Spinal cord (tissue), 4 donors: ENCODE measurements around the gene HRH3. TPM values are rescaled to one million over a fixed set of nuclear protein-coding genes. Genes with fewer than 3 reads are reported as not detected.

Source experiments
- polyA plus RNA-seq, 2 donors: library from polyadenylated mRNA; unstranded; fragments of 120-200 nt; gene quantifications; one replicate each; pipeline ENCODE4 v1.2.1, GENCODE V29; 2013; ENCODE audit not compliant: insufficient read length in 2 of 2
- total RNA-seq, 2 donors: library from RNA; depleted of rRNA in 1 of 2; stranded (reverse); fragments of 120-200 nt in 1 of 2; fragments of >200 nt in 1 of 2; gene quantifications; one replicate each; pipeline versions ENCODE4 v1.2.3 to v1.2.4, GENCODE V29; 2013 to 2014

HRH3 gene
- total and polyA plus RNA-seq, 4 donors, result 0.66 to 10.6 (median 5.9) TPM

Other genes with a start within 250 kb of the HRH3 start
- gene TAF4, start 154.4 kb downstream of the HRH3 start, total RNA-seq, result 1 to 10 TPM; 7.2 to 8.6 TPM
- 10 to 100 TPM; 17.5 to 20.4 TPM for gene TAF4, start 154.4 kb downstream of the HRH3 start, polyA plus RNA-seq
- gene LSM14B, start 97.8 kb downstream of the HRH3 start, total RNA-seq, result 10 to 100 TPM; 37.5 to 54.3 TPM
- gene LSM14B, start 97.8 kb downstream of the HRH3 start, polyA plus RNA-seq, result 10 to 100 TPM; 89.9 to 94.2 TPM
- gene PSMA7, start 76.9 kb downstream of the HRH3 start, total RNA-seq, result 100 to 1,000 TPM; 118 to 234 TPM
- 100 to 1,000 TPM; 186 to 197 TPM for gene PSMA7, start 76.9 kb downstream of the HRH3 start, polyA plus RNA-seq
- 10 to 100 TPM; 21.5 to 41.0 TPM for gene SS18L1, start 76.5 kb downstream of the HRH3 start, total RNA-seq
- 10 to 100 TPM; 54.1 to 58.2 TPM for gene SS18L1, start 76.5 kb downstream of the HRH3 start, polyA plus RNA-seq
- gene MTG2, start 37.2 kb downstream of the HRH3 start, total RNA-seq, result 10 to 100 TPM; 12.6 to 28.5 TPM
- gene MTG2, start 37.2 kb downstream of the HRH3 start, polyA plus RNA-seq, result 10 to 100 TPM; 39.2 to 43.9 TPM
- gene OSBPL2, start 18.2 kb upstream of the HRH3 start, total RNA-seq, result 10 to 100 TPM; 37.0 to 39.4 TPM
- gene OSBPL2, start 18.2 kb upstream of the HRH3 start, polyA plus RNA-seq, result 10 to 100 TPM; 48.6 to 52.5 TPM
- 10 to 100 TPM; 33.7 to 75.3 TPM for gene ADRM1, start 82.7 kb upstream of the HRH3 start, total RNA-seq
- gene ADRM1, start 82.7 kb upstream of the HRH3 start, polyA plus RNA-seq, result 10 to 100 TPM; 85.4 to 86.1 TPM
- gene LAMA5, start 147.0 kb upstream of the HRH3 start, total RNA-seq, result 10 to 100 TPM; 15.8 to 51.1 TPM
- 10 to 100 TPM; 78.4 to 86.8 TPM for gene LAMA5, start 147.0 kb upstream of the HRH3 start, polyA plus RNA-seq
- gene RPS21, start 166.8 kb upstream of the HRH3 start, total RNA-seq, result 100 to 1,000 TPM; 350 to 685 TPM
- gene RPS21, start 166.8 kb upstream of the HRH3 start, polyA plus RNA-seq, result 100 to 1,000 TPM; 660 to 705 TPM
- gene CABLES2, start 187.0 kb upstream of the HRH3 start, total RNA-seq, result 1 to 10 TPM; 4.0 to 6.2 TPM
- 10 to 100 TPM; 22.1 to 23.0 TPM for gene CABLES2, start 187.0 kb upstream of the HRH3 start, polyA plus RNA-seq
- not detected for gene RBBP8NL, start 207.3 kb upstream of the HRH3 start, total RNA-seq
- not detected for gene RBBP8NL, start 207.3 kb upstream of the HRH3 start, polyA plus RNA-seq